Fibroblast of the aortic adventitia (primary cell): ENCODE measurements around the gene DGKZ. TPM values are rescaled to one million over a fixed set of nuclear protein-coding genes. Genes with fewer than 3 reads are reported as not detected.

Source experiments
- DNase-seq: peaks from one replicate; pipeline ENCODE4 v3.0.0-alpha.2; 2010; ENCODE audit warnings: low read depth
- H3K4me3 ChIP-seq: 2 replicates; pipeline ENCODE4 v1.5.1; 2011; ENCODE audit warnings: low read depth, mild to moderate bottlenecking, control low read depth, low read length, moderate library complexity
- total RNA-seq: library from RNA; depleted of rRNA; stranded (reverse); fragments of >200 nt; gene quantifications from 2 replicates; pipeline ENCODE4 v1.2.3, GENCODE V29; 2012; ENCODE audit warnings: low replicate concordance
- TF ChIP-seq, protein P1 (sequence below): IDR thresholded peaks from 2 replicates; pipeline ENCODE4 v1.5.1; 2011; ENCODE audit warnings: mild to moderate bottlenecking, low read length, control low read depth, inconsistent platforms; ENCODE audit not compliant: insufficient read depth

Gene DGKZ
- total RNA-seq, 1 donor, result 37.7 TPM

GRCh38 chr11:46327829-46328228 lies 19.4 kb upstream of the DGKZ start:
- H3K4me3 ChIP-seq, result no peak overlapping the region
- TF ChIP-seq, protein P1, sequence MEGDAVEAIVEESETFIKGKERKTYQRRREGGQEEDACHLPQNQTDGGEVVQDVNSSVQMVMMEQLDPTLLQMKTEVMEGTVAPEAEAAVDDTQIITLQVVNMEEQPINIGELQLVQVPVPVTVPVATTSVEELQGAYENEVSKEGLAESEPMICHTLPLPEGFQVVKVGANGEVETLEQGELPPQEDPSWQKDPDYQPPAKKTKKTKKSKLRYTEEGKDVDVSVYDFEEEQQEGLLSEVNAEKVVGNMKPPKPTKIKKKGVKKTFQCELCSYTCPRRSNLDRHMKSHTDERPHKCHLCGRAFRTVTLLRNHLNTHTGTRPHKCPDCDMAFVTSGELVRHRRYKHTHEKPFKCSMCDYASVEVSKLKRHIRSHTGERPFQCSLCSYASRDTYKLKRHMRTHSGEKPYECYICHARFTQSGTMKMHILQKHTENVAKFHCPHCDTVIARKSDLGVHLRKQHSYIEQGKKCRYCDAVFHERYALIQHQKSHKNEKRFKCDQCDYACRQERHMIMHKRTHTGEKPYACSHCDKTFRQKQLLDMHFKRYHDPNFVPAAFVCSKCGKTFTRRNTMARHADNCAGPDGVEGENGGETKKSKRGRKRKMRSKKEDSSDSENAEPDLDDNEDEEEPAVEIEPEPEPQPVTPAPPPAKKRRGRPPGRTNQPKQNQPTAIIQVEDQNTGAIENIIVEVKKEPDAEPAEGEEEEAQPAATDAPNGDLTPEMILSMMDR, result no peak
- DNase-seq, result no peak

DNA sequence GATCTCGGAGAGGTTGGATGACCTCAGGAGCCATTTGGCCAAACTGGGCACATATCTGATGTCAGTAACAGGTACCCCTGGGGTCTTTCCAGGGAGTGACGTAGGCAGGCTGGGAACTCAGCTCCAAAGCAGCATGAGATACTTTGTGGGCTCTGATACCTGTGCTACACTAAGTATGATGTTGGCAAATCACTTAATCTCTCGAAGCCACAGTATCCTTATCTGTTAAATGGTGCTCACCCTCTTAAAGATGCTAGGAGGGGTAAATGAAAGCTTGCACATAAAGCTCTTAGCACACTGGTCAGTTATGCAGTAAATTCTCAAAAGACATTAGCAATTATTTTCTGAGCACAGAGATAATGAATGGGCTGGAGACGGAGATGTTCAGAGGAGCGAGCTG lies 17.1 kb upstream of the DGKZ start:
- TF ChIP-seq, protein P1, result no peak
- no peak for DNase-seq
- H3K4me3 ChIP-seq, result no peak overlapping the region

- no peak for DNase-seq
- TF ChIP-seq, protein P1, result no peak
- no peak overlapping the region for H3K4me3 ChIP-seq
These were observed 16.5 kb upstream of the DGKZ start for GRCh38 chr11:46330563-46331281.

DNA sequence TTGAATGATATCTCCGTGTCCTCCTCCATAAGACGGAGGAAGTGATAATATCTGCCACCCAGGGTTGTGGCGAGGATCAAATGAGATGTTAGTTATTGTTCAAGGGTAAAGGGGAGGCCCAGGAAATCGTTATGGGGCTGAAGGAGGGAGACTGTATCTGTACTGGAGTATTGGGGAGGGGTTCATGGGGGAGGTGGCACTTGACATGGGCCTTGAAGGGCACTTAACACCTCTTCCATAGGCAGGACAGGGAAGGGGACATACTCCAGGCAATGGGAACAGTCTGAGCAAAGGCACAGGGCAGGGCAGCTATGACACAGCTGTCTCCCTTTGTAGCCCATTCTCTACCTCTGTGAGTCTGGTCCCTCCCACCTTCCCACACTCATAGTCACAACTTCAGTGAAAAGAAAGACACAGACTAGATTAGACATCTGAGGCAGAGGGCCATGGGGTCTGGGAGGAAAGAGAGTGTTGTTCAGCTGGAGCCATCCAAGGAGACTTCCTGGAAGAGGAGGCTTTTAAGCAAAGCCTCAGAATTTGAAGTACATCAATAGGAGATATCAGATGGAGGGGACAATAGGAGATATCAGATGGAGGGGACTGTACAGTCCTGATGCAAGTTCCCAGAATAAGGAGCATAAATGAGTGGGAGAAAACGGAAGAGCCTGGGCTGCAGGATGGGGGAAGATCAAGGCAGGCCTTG lies 15.8 kb upstream of the DGKZ start:
- TF ChIP-seq, protein P1, result no peak
- no peak for DNase-seq
- H3K4me3 ChIP-seq, result no peak overlapping the region

DNA sequence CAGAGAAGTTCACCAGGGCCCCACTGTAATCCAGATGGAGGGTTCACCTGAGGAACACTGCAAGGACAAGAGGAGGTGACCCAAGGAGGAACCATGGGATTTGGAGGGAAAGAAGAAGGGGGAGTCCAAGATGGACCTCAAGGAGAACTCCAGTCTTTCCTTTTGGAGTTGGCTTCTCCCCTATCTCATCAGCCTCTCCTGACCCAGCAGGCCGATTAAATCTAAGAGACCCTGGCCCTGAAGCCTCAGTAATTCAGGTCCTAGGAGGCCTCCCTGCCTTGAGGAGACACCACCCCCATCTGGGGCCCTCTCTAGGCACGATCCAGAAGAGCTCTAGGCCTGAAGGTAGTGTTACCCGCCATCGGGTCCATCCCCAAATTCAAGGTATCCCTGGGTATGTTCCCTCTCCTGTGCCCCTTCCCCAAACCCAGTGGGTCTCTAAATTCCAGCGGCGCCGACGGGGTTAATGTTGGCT lies 15.1 kb upstream of the DGKZ start:
- no peak for DNase-seq
- H3K4me3 ChIP-seq, result no peak overlapping the region
- TF ChIP-seq, protein P1, result no peak

GRCh38 chr11:46332568-46333393 lies 14.5 kb upstream of the DGKZ start:
- no peak for DNase-seq
- TF ChIP-seq, protein P1, result no peak
- peak overlapping the region; percentile 31 for H3K4me3 ChIP-seq
